ENCODE results near the gene PLCB4.

PLCB4 gene

GRCh38 chr20:9143926-9144325 lies 75.0 kb downstream of the PLCB4 start:
- TF ChIP-seq POLR2AphosphoS5 (IDR thresholded peaks at IDR 0.05; ENCODE audit: low read depth) (no peak), CTCF (IDR thresholded peaks at IDR 0.05; ENCODE audit: insufficient read depth, low read length) (no peak), GABPA (IDR thresholded peaks at IDR 0.05; ENCODE audit: low read depth) (no peak), SPI1 (IDR thresholded peaks at IDR 0.05; ENCODE audit: borderline replicate concordance, low read depth) (no peak), REST (IDR thresholded peaks at IDR 0.05; ENCODE audit: insufficient replicate concordance, low read depth) (no peak)
- Histone ChIP-seq H3K27ac (replicated peaks) (no peak overlapping the region), H3K27me3 (ENCODE audit: insufficient read depth, poor library complexity, severe bottlenecking) (no peaks in the 10 kb centered on the region), H3K4me3 (replicated peaks; ENCODE audit: insufficient read depth, low read length) (no peak overlapping the region)
- no peak for DNase-seq (ENCODE audit: low read depth in 1 of 2, low spot score in 1 of 2)

- DNase-seq (ENCODE audit: low read depth in 1 of 2, low spot score in 1 of 2): no peak
- TF ChIP-seq SPI1 (IDR thresholded peaks at IDR 0.05; ENCODE audit: borderline replicate concordance, low read depth) (no peak), POLR2AphosphoS5 (IDR thresholded peaks at IDR 0.05; ENCODE audit: low read depth) (no peak), CTCF (IDR thresholded peaks at IDR 0.05; ENCODE audit: insufficient read depth, low read length) (no peak), GABPA (IDR thresholded peaks at IDR 0.05; ENCODE audit: low read depth) (no peak), REST (IDR thresholded peaks at IDR 0.05; ENCODE audit: insufficient replicate concordance, low read depth) (no peak)
- no peak overlapping the region for H3K27ac ChIP-seq (replicated peaks)
- H3K4me3 ChIP-seq (replicated peaks; ENCODE audit: insufficient read depth, low read length): no peak overlapping the region
- H3K27me3 ChIP-seq (ENCODE audit: insufficient read depth, poor library complexity, severe bottlenecking): no peaks in the 10 kb centered on the region
Observed at GRCh38 chr20:9144643-9145042, 75.8 kb downstream of the PLCB4 start.

DNA sequence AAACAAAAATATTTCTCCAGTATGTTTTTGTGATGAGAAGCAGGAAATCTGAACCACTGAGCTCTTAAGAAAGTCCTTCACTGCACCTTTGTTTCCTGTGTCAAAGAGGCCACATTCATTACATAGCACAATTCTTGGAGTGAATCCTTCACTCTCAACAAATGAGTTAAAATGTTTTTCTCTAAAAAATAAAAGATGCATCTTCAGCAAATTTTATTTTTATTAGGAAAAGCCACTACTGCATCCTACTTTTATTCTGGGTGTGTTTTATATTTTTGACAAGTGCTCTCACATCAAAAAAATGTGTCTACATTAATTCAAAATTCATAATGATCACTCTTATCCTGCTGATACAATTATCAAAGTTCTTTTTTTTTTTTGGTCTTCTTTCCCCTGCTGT lies 76.3 kb downstream of the PLCB4 start:
- TF ChIP-seq CTCF (IDR thresholded peaks at IDR 0.05; ENCODE audit: insufficient read depth, low read length) (no peak), SPI1 (IDR thresholded peaks at IDR 0.05; ENCODE audit: borderline replicate concordance, low read depth) (no peak), POLR2AphosphoS5 (IDR thresholded peaks at IDR 0.05; ENCODE audit: low read depth) (no peak), REST (IDR thresholded peaks at IDR 0.05; ENCODE audit: insufficient replicate concordance, low read depth) (no peak), GABPA (IDR thresholded peaks at IDR 0.05; ENCODE audit: low read depth) (no peak)
- H3K27me3 ChIP-seq (ENCODE audit: insufficient read depth, poor library complexity, severe bottlenecking): no peaks in the 10 kb centered on the region
- H3K27ac ChIP-seq (replicated peaks): no peak overlapping the region
- H3K4me3 ChIP-seq (replicated peaks; ENCODE audit: insufficient read depth, low read length): no peak overlapping the region
- no peak for DNase-seq (ENCODE audit: low read depth in 1 of 2, low spot score in 1 of 2)
